ENCODE measurements around the gene CLEC4M. TPM values are rescaled to one million over a fixed set of nuclear protein-coding genes. Genes with fewer than 3 reads are reported as not detected.

The CLEC4M gene, protein sequence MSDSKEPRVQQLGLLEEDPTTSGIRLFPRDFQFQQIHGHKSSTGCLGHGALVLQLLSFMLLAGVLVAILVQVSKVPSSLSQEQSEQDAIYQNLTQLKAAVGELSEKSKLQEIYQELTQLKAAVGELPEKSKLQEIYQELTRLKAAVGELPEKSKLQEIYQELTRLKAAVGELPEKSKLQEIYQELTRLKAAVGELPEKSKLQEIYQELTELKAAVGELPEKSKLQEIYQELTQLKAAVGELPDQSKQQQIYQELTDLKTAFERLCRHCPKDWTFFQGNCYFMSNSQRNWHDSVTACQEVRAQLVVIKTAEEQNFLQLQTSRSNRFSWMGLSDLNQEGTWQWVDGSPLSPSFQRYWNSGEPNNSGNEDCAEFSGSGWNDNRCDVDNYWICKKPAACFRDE
- total RNA-seq, result 1.2 to 2.1 TPM (median 1.5 TPM) in 3 replicates

DNA sequence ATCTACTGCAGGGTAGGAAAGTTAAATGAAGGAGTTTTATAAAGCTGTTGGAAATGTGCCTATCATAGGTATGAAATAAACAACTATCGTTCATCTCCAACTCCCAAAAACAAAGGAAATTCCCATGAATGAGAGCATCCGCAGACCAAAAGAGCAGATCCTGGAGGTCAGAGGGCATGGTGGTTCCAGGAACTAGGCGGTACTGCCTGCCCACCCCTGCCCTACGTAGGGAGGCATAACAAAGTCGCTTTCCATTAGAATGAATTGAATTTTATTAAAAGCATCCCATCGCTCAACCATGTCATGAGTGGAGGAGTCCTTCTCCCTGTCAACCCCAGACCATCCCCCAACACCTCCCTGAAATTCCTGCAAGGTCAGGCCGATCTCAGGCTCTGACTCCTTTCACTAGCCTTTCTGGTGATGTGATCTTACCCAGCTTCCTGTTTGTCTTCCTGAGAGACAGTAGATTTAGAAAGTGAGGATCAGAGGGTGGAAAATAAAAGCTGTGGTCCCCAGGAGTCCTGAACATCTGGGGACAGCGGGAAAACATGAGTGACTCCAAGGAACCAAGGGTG is at the start of gene CLEC4M:
TSS of gene CLEC4M (plus strand) at position 525 of the 575 bp plus-strand sequence. CDS start at position 549, 24 bp downstream.
- H3K4me3 Mint-ChIP-seq, result no peak within 1 kb of the TSS
- H3K27me3 Mint-ChIP-seq (ENCODE audit: low read depth), result peaks cover 3% of the 10 kb centered on the region
- TF ChIP-seq, protein P1, sequence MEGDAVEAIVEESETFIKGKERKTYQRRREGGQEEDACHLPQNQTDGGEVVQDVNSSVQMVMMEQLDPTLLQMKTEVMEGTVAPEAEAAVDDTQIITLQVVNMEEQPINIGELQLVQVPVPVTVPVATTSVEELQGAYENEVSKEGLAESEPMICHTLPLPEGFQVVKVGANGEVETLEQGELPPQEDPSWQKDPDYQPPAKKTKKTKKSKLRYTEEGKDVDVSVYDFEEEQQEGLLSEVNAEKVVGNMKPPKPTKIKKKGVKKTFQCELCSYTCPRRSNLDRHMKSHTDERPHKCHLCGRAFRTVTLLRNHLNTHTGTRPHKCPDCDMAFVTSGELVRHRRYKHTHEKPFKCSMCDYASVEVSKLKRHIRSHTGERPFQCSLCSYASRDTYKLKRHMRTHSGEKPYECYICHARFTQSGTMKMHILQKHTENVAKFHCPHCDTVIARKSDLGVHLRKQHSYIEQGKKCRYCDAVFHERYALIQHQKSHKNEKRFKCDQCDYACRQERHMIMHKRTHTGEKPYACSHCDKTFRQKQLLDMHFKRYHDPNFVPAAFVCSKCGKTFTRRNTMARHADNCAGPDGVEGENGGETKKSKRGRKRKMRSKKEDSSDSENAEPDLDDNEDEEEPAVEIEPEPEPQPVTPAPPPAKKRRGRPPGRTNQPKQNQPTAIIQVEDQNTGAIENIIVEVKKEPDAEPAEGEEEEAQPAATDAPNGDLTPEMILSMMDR (IDR thresholded peaks at IDR 0.05; ENCODE audit: unreplicated experiment), result no peak
- peaks cover 19% of the 10 kb centered on the region for H3K4me1 Mint-ChIP-seq
- H3K9me3 Mint-ChIP-seq, result peaks cover 26% of the 10 kb centered on the region
- no peak for DNase-seq (ENCODE audit: low spot score in 2 of 2, unreplicated experiment in 2 of 2)
- H3K36me3 Mint-ChIP-seq, result no peaks in the 10 kb centered on the region
- H3K27ac Mint-ChIP-seq, result peak within 1 kb of the TSS; percentile 89

DNA sequence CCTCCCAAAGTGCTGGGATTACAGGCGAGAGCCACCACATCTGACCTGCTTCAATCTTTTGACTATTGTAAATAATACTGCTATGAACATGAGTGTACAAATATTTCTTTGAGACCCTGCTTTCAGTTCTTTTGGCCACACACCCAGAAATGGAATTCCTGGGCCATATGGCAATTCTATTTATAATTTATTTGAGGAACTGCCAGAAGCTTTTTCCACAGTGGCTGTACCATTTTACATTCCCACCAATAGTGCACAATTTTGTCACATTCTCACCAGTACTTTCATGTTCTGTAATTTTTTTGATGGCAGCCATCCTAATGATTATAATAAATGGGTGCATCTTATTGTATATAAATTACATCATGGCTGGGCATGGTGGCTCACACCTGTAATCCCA is 47.4 kb upstream of the CLEC4M start:
- TF ChIP-seq, protein P1 (IDR thresholded peaks at IDR 0.05; ENCODE audit: unreplicated experiment), result no peak
- Mint-ChIP-seq H3K9me3 (peaks cover 6% of the 10 kb centered on the region), H3K36me3 (no peaks in the 10 kb centered on the region), H3K4me1 (no peaks in the 10 kb centered on the region), H3K27ac (no peak overlapping the region), H3K27me3 (ENCODE audit: low read depth) (peaks cover 6% of the 10 kb centered on the region), H3K4me3 (no peak overlapping the region)
- no peak for DNase-seq (ENCODE audit: low spot score in 2 of 2, unreplicated experiment in 2 of 2)

DNA sequence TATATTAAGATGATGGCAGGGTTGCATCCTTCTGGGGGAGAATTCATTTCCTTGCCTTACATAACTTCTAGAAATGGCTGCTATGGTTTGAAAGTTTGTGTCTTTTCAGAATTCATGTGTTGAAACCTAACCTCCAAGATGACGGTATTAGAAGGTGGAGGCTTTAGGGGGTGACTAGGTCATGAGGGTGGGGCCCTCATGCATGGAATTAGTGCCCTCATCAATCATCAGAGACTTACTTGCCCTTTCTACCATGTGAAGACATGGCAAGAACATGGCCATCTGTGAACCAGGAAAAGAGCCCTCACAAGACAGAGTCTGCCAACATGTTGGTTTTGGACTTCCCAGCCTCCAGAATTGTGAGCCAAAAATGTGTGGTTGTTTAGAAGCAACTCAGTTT is 46.3 kb upstream of the CLEC4M start:
- Mint-ChIP-seq H3K9me3 (peaks cover 6% of the 10 kb centered on the region), H3K36me3 (no peaks in the 10 kb centered on the region), H3K27ac (no peak overlapping the region), H3K4me1 (no peaks in the 10 kb centered on the region), H3K4me3 (no peak overlapping the region), H3K27me3 (ENCODE audit: low read depth) (peaks cover 6% of the 10 kb centered on the region)
- TF ChIP-seq, protein P1 (IDR thresholded peaks at IDR 0.05; ENCODE audit: unreplicated experiment), result no peak
- no peak for DNase-seq (ENCODE audit: low spot score in 2 of 2, unreplicated experiment in 2 of 2)

DNA sequence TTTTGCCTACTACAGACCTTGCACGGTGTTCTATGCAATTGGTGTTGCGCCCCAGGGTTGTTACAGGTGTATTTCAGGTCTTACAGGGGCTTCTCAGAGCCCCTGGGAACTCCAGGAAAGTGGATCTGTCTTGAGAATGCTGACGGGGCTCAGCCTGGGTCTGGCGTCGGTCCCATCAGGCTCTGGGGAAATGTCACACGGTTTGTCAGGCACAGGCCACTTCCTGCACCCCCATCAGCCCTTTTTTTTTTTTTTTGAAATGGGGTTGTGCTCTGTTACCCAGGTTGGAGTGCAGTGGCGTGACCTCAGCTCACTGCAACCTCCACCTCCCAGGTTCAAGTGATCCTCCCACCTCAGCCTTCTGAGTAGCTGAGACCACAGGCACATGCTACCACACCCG is 44.4 kb upstream of the CLEC4M start:
- H3K36me3 Mint-ChIP-seq, result no peaks in the 10 kb centered on the region
- H3K27ac Mint-ChIP-seq, result no peak overlapping the region
- H3K27me3 Mint-ChIP-seq (ENCODE audit: low read depth), result peaks cover 11% of the 10 kb centered on the region
- H3K9me3 Mint-ChIP-seq, result peaks cover 6% of the 10 kb centered on the region
- no peaks in the 10 kb centered on the region for H3K4me1 Mint-ChIP-seq
- no peak overlapping the region for H3K4me3 Mint-ChIP-seq
- TF ChIP-seq, protein P1 (IDR thresholded peaks at IDR 0.05; ENCODE audit: unreplicated experiment), result no peak
- no peak for DNase-seq (ENCODE audit: low spot score in 2 of 2, unreplicated experiment in 2 of 2)

DNA sequence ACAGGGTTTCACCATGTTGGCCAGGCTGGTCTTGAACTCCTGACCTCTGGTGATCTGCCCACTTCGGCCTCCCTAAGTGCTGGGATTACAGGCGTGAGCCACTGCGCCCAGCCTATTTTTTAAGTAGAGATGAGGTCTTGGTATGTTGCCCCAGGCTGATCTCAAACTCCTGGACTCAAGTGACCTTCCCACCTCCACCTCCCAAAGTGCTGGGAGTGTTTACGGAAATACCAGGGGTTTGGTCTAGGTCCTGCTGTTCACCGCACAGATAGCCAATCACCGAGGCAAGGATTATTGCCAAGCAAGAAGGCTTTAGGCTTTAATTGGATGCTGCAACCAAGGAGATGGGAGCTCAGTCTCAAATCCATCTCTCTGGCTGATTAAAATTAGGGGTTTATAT is 42.7 kb upstream of the CLEC4M start:
- H3K36me3 Mint-ChIP-seq, result no peaks in the 10 kb centered on the region
- peaks cover 19% of the 10 kb centered on the region for H3K27me3 Mint-ChIP-seq (ENCODE audit: low read depth)
- TF ChIP-seq, protein P1 (IDR thresholded peaks at IDR 0.05; ENCODE audit: unreplicated experiment), result no peak

More for the DNA sequence above, 42.7 kb upstream of the CLEC4M start:
- H3K9me3 Mint-ChIP-seq, result peaks cover 6% of the 10 kb centered on the region
- H3K4me3 Mint-ChIP-seq, result no peak overlapping the region
- H3K4me1 Mint-ChIP-seq, result no peaks in the 10 kb centered on the region
- H3K27ac Mint-ChIP-seq, result no peak overlapping the region
- no peak for DNase-seq (ENCODE audit: low spot score in 2 of 2, unreplicated experiment in 2 of 2)
